ENCODE data around the gene DIPK1C.

Gene DIPK1C

GRCh38 chr18:74486119-74486849, 29.2 kb upstream of the DIPK1C start:
- in situ Hi-C loops (cut with HindIII; ENCODE audit: low sequenced_read_pairs) = no loop called here

GRCh38 chr18:74482697-74483096, 25.6 kb upstream of the DIPK1C start:
- in situ Hi-C loops (cut with HindIII; ENCODE audit: low sequenced_read_pairs) = no loop called here

GRCh38 chr18:74480149-74480651, 23.1 kb upstream of the DIPK1C start:
- in situ Hi-C loops (cut with HindIII; ENCODE audit: low sequenced_read_pairs) = no loop called here

- in situ Hi-C loops (cut with HindIII; ENCODE audit: low sequenced_read_pairs) = no loop called here
Measured at GRCh38 chr18:74479486-74480148, 22.5 kb upstream of the DIPK1C start.

- in situ Hi-C loops (cut with HindIII; ENCODE audit: low sequenced_read_pairs) = no loop called here
Measured at GRCh38 chr18:74478880-74479279, 21.8 kb upstream of the DIPK1C start.

- in situ Hi-C loops (cut with HindIII; ENCODE audit: low sequenced_read_pairs) = no loop called here
Measured at GRCh38 chr18:74478316-74478715, 21.2 kb upstream of the DIPK1C start.

GRCh38 chr18:74477771-74478170, 20.7 kb upstream of the DIPK1C start:
- in situ Hi-C loops (cut with HindIII; ENCODE audit: low sequenced_read_pairs) = no loop called here

- in situ Hi-C loops (cut with HindIII; ENCODE audit: low sequenced_read_pairs) = no loop called here
Measured at GRCh38 chr18:74476140-74476539, 19.0 kb upstream of the DIPK1C start.

GRCh38 chr18:74473976-74474640, 17.0 kb upstream of the DIPK1C start:
- in situ Hi-C loops (cut with HindIII; ENCODE audit: low sequenced_read_pairs) = no loop called here

GRCh38 chr18:74472312-74472711, 15.2 kb upstream of the DIPK1C start:
- in situ Hi-C loops (cut with HindIII; ENCODE audit: low sequenced_read_pairs) = no loop called here

- in situ Hi-C loops (cut with HindIII; ENCODE audit: low sequenced_read_pairs) = no loop called here
Measured at GRCh38 chr18:74468547-74469061, 11.5 kb upstream of the DIPK1C start.

- in situ Hi-C loops (cut with HindIII; ENCODE audit: low sequenced_read_pairs) = no loop called here
Measured at GRCh38 chr18:74465775-74466174, 8.7 kb upstream of the DIPK1C start.

- in situ Hi-C loops (cut with HindIII; ENCODE audit: low sequenced_read_pairs) = no loop called here
Measured at GRCh38 chr18:74463983-74464382, 6.9 kb upstream of the DIPK1C start.

GRCh38 chr18:74463254-74463653, 6.1 kb upstream of the DIPK1C start:
- in situ Hi-C loops (cut with HindIII; ENCODE audit: low sequenced_read_pairs) = no loop called here

- in situ Hi-C loops (cut with HindIII; ENCODE audit: low sequenced_read_pairs) = no loop called here
Measured at GRCh38 chr18:74460825-74461224, 3.7 kb upstream of the DIPK1C start.

GRCh38 chr18:74459889-74460288, 2.8 kb upstream of the DIPK1C start:
- in situ Hi-C loops (cut with HindIII; ENCODE audit: low sequenced_read_pairs) = no loop called here

GRCh38 chr18:74457725-74458421, 765 bp upstream of the DIPK1C start:
- in situ Hi-C loops (cut with HindIII; ENCODE audit: low sequenced_read_pairs) = no loop called here

- in situ Hi-C loops (cut with HindIII; ENCODE audit: low sequenced_read_pairs) = no loop called here
Measured at GRCh38 chr18:74456349-74457042, 612 bp downstream of the DIPK1C start.

GRCh38 chr18:74456017-74456348, 1.1 kb downstream of the DIPK1C start:
- in situ Hi-C loops (cut with HindIII; ENCODE audit: low sequenced_read_pairs) = no loop called here

GRCh38 chr18:74455386-74455785, 1.7 kb downstream of the DIPK1C start:
- in situ Hi-C loops (cut with HindIII; ENCODE audit: low sequenced_read_pairs) = no loop called here
